ENCODE data around the gene MOBP. TPM values are rescaled to one million over a fixed set of nuclear protein-coding genes. Genes with fewer than 3 reads are reported as not detected.

MOBP gene
- total and polyA plus RNA-seq, 2 of the 8 experiments (the other 6 are each of a cell fraction or from before 2014, with no cell fraction given): 0.06 to 0.50 TPM

GRCh38 chr3:39448506-39449233, 18.8 kb upstream of the MOBP start:
- DNase-seq (ENCODE audit: low read depth in 1 of 2, low spot score in 2 of 2) (no peak), FAIRE-seq (no peak)
- WGBS, 2 experiments (ENCODE audit: extremely low coverage in 1 of 2, insufficient coverage in 1 of 2, insufficient read length in 1 of 2, insufficient replicate concordance in 2 of 2, low coverage in 1 of 2, low lambda C conversion rate in 2 of 2, missing lambda C conversion rate in 1 of 2): 82% methylated on average over 10 of the region's 10 CpGs; no CpG with 5 or more reads in 1 of the 2 experiments
- TF ChIP-seq SRF (IDR thresholded peaks at IDR 0.05; ENCODE audit: low read depth, low read length) (no peak), EP300 (IDR thresholded peaks at IDR 0.05; ENCODE audit: borderline replicate concordance in 1 of 2, low read depth in 2 of 2, low read length in 2 of 2) (no peak), GTF2F1 (IDR thresholded peaks at IDR 0.05; ENCODE audit: borderline replicate concordance, low read depth, low read length) (no peak), SIN3A (conservative IDR thresholded peaks at IDR 0.05 in 1 of 2, IDR thresholded peaks at IDR 0.05 in 1 of 2; ENCODE audit: low read depth in 1 of 2, low read length in 2 of 2) (no peak), POLR2AphosphoS5 (IDR thresholded peaks at IDR 0.05; ENCODE audit: low read depth, low read length) (no peak), BCL11A (IDR thresholded peaks at IDR 0.05; ENCODE audit: low read depth in 2 of 2, low read length in 2 of 2) (no peak), NANOG (IDR thresholded peaks at IDR 0.05; ENCODE audit: insufficient read depth, low read depth, low read length, poor library complexity, severe bottlenecking) (no peak), YY1 (IDR thresholded peaks at IDR 0.05; ENCODE audit: low read depth, low read length) (no peak)
- H3K27ac ChIP-seq (ENCODE audit: low read depth, low read length): no peak overlapping the region
- no peak overlapping the region for H4K5ac ChIP-seq (ENCODE audit: insufficient read length, low read depth, low read length)
- no peak overlapping the region for H3K18ac ChIP-seq (ENCODE audit: extremely low read depth, low read length)
- H3K79me2 ChIP-seq (ENCODE audit: control insufficient read depth in 1 of 2, insufficient read depth in 2 of 2, low read length in 2 of 2): no peaks in the 10 kb centered on the region
- no peak overlapping the region for H2BK15ac ChIP-seq (ENCODE audit: low read length)
- no peaks in the 10 kb centered on the region for H4K20me1 ChIP-seq (replicated peaks in 1 of 2; ENCODE audit: control insufficient read depth in 1 of 2, insufficient read depth in 2 of 2, low read length in 2 of 2)
- no peak overlapping the region for H3K9ac ChIP-seq (replicated peaks in 1 of 4; ENCODE audit: extremely low read depth in 1 of 4, low read depth in 3 of 4, low read length in 3 of 4)
- ChIA-PET CTCF (ENCODE audit: partially characterized antibody) (interaction anchor here (0.7 to 9.9 kb wide), 14 partner anchors 9 to 289 kb away, joined by 3 to 122 read pairs (median 10); partner anchors contain the start of gene MOBP), POLR2A (ENCODE audit: partially characterized antibody) (interaction anchor here (0.7 to 2.7 kb wide), 4 partner anchors 32 to 50 kb away, joined by 4 to 10 read pairs (median 6); no protein-coding TSS in a partner anchor)
- H3K4me3 ChIP-seq (ENCODE audit: extremely low read depth in 1 of 4, insufficient read depth in 2 of 4, low read depth in 3 of 4, low read length in 4 of 4): no peak overlapping the region
- no peaks in the 10 kb centered on the region for H3K4me1 ChIP-seq (replicated peaks in 1 of 4; ENCODE audit: control insufficient read depth in 3 of 4, insufficient read depth in 4 of 4, low read length in 3 of 4)
- no peak overlapping the region for H3K4me2 ChIP-seq (ENCODE audit: insufficient read depth in 1 of 2, low read depth in 2 of 2, low read length in 2 of 2)
- H2AFZ ChIP-seq (ENCODE audit: low read length): 0 out of 2 replicates have a peak overlapping the region, but pooled peaks have one; percentile 40
- no peak overlapping the region for H2BK120ac ChIP-seq (replicated peaks; ENCODE audit: low read depth, low read length)
- H3K14ac ChIP-seq (ENCODE audit: insufficient read length): no peak overlapping the region
- H3K79me1 ChIP-seq (ENCODE audit: low read depth, low read length): no peaks in the 10 kb centered on the region
- no peak overlapping the region for H2BK12ac ChIP-seq (ENCODE audit: low read depth, low read length)
- H3K36me3 ChIP-seq (ENCODE audit: control insufficient read depth in 2 of 4, insufficient read depth in 4 of 4, low read length in 3 of 4): no peaks in the 10 kb centered on the region
- H2AK5ac ChIP-seq (ENCODE audit: low read depth, low read length): no peak overlapping the region
- H3K27me3 ChIP-seq (replicated peaks in 1 of 4; ENCODE audit: control insufficient read depth in 3 of 4, extremely low read depth in 1 of 4, insufficient read depth in 3 of 4, low read length in 3 of 4): no peaks in the 10 kb centered on the region
- H3K23ac ChIP-seq (ENCODE audit: insufficient read length): no peak overlapping the region
- no peak overlapping the region for H2BK20ac ChIP-seq (ENCODE audit: low read length)
- no peak overlapping the region for H3K4ac ChIP-seq (replicated peaks; ENCODE audit: insufficient read length, low read depth, low read length)
- no peak overlapping the region for H2BK5ac ChIP-seq (ENCODE audit: low read depth, low read length)
- H3K9me3 ChIP-seq (ENCODE audit: insufficient read depth in 2 of 2, low read depth in 1 of 2, low read length in 1 of 2): no peaks in the 10 kb centered on the region
- H4K91ac ChIP-seq (replicated peaks; ENCODE audit: insufficient read length, low read length): no peak overlapping the region
- no peak overlapping the region for H4K8ac ChIP-seq (ENCODE audit: extremely low read depth, insufficient read depth, low read length)
- H3K23me2 ChIP-seq (ENCODE audit: low read depth, low read length): no peaks in the 10 kb centered on the region
- H3K56ac ChIP-seq (replicated peaks; ENCODE audit: insufficient read length, low read depth, low read length): no peak overlapping the region

Data from H1 (cell line).